PC-9 (cell line): ENCODE measurements around the gene STX1A. TPM values are rescaled to one million over a fixed set of nuclear protein-coding genes. Genes with fewer than 3 reads are reported as not detected.
A peak's percentile ranks its signal among the peaks of the same experiment; 100 is the strongest.

Source experiments
- Bru-seq: library from RNA; stranded (reverse); fragments of 400-500 nt; gene quantifications from one replicate; lab custom pipeline; 2021; lab: Mats Ljungman, UMichigan
- BruChase-seq, 2 experiments: library from RNA; stranded (reverse); fragments of 400-500 nt; gene quantifications; one replicate each; lab custom pipeline; 2021; lab: Mats Ljungman, UMichigan
- BruUV-seq: library from RNA; stranded (reverse); fragments of 400-500 nt; replicated peaks from 2 replicates; lab custom pipeline; 2021; lab: Mats Ljungman, UMichigan
- CTCF ChIA-PET: fragments of 300-600 bp; sonication (Branson Sonifier 250); formaldehyde crosslinking; loops from one replicate; lab custom pipeline; 2022; ENCODE audit warnings: antibody characterized with exemption; lab: Charles Lee
- POLR2A ChIA-PET: fragments of 300-600 bp; sonication (Branson Sonifier 250); formaldehyde crosslinking; loops from one replicate; lab custom pipeline; 2022; ENCODE audit warnings: antibody characterized with exemption; ENCODE audit not compliant: unreplicated experiment; lab: Charles Lee
- DNase-seq, 2 experiments: peaks; one replicate each; pipeline versions ENCODE4 v3.0.0 to v3.0.0-alpha.2; 2015 to 2022; ENCODE audit warnings: mixed read lengths in 1 of 2
- H2AFZ ChIP-seq: fragments of 200-600 bp; sonication (generic); 2 replicates; pipeline ENCODE4 v1.8.1; 2017; ENCODE audit warnings: antibody characterized with exemption
- H3F3A ChIP-seq: fragments of 200-600 bp; sonication (generic); 2 replicates; pipeline ENCODE4 v1.8.1; 2017; ENCODE audit warnings: antibody characterized with exemption, mild to moderate bottlenecking, low read depth; ENCODE audit not compliant: insufficient read depth
- H3K27ac ChIP-seq: fragments of 200-600 bp; sonication (generic); 2 replicates; pipeline ENCODE4 v1.6.1; 2016; ENCODE audit warnings: mixed run types
- H3K27me3 ChIP-seq: fragments of 200-600 bp; sonication (generic); 2 replicates; pipeline ENCODE4 v1.6.1; 2016; ENCODE audit warnings: low read depth, mixed run types; ENCODE audit not compliant: insufficient read depth
- H3K36me3 ChIP-seq: fragments of 200-600 bp; sonication (generic); 2 replicates; pipeline ENCODE4 v1.6.1; 2016; ENCODE audit warnings: low read depth, mixed run types
- H3K4me1 ChIP-seq: fragments of 200-600 bp; sonication (generic); replicated peaks from 2 replicates; pipeline ENCODE4 v1.6.1; 2016; ENCODE audit warnings: mixed run types; ENCODE audit not compliant: insufficient read depth
- H3K4me2 ChIP-seq: fragments of 200-600 bp; sonication (generic); 2 replicates; pipeline ENCODE4 v1.6.1; 2017; ENCODE audit warnings: mixed run types
- H3K4me3 ChIP-seq: fragments of 200-600 bp; sonication (generic); 2 replicates; pipeline ENCODE4 v1.6.1; 2016; ENCODE audit warnings: mixed run types
- H3K79me2 ChIP-seq: fragments of 200-600 bp; sonication (generic); 2 replicates; pipeline ENCODE4 v1.6.1; 2017; ENCODE audit warnings: low read depth, mixed run types
- H3K9me2 ChIP-seq: fragments of 200-600 bp; sonication (generic); 2 replicates; pipeline ENCODE4 v1.8.1; 2017; ENCODE audit warnings: mild to moderate bottlenecking; ENCODE audit not compliant: insufficient read depth
- H3K9me3 ChIP-seq: fragments of 200-600 bp; sonication (generic); 2 replicates; pipeline ENCODE4 v1.8.1; 2016; ENCODE audit warnings: low read depth; ENCODE audit not compliant: insufficient read depth
- H4K20me1 ChIP-seq: fragments of 200-600 bp; sonication (generic); 2 replicates; pipeline ENCODE4 v1.8.1; 2017; ENCODE audit not compliant: insufficient read depth
- CTCF ChIP-seq: fragments of 200-600 bp; sonication (generic); conservative IDR thresholded peaks from 2 replicates; pipeline ENCODE4 v1.6.1; 2017; ENCODE audit warnings: mixed run types, antibody characterized with exemption, mild to moderate bottlenecking, moderate library complexity
- EZH2 ChIP-seq: fragments of 200-600 bp; sonication (generic); IDR thresholded peaks from 2 replicates; pipeline ENCODE4 v1.8.0; 2017; ENCODE audit warnings: antibody characterized with exemption, low read depth
- intact Hi-C: fragments of 100-400 bp; cut with micrococcal nuclease; formaldehyde crosslinking; loops from one replicate; pipeline ENCODE4 v1.10.0; 2022; ENCODE audit not compliant: unreplicated experiment
- long read RNA-seq: library from polyadenylated mRNA; stranded (forward); transcript quantifications from one replicate; pipeline ENCODE4 v2.0.0, GENCODE V29; 2022
- total RNA-seq: library from RNA; stranded (reverse); gene quantifications from 2 replicates; pipeline ENCODE4 v1.2.3, GENCODE V29; 2021

STX1A gene
- 39.1 and 40.5 TPM in 2 replicates for total RNA-seq
- percentile 71 among the genes with signal in this experiment for Bru-seq, nascent RNA
- percentile 78 among the genes with signal in this experiment for BruChase-seq, experiment 1, labeled RNA remaining after a 2-hour chase
- BruChase-seq, experiment 2, labeled RNA remaining after a 6-hour chase: percentile 82 among the genes with signal in this experiment
- long read RNA-seq, partial matches to known transcripts: 1 of 15 reads
- long read RNA-seq, other reads (novel, unspliced or antisense): 12 of 15 reads

DNA sequence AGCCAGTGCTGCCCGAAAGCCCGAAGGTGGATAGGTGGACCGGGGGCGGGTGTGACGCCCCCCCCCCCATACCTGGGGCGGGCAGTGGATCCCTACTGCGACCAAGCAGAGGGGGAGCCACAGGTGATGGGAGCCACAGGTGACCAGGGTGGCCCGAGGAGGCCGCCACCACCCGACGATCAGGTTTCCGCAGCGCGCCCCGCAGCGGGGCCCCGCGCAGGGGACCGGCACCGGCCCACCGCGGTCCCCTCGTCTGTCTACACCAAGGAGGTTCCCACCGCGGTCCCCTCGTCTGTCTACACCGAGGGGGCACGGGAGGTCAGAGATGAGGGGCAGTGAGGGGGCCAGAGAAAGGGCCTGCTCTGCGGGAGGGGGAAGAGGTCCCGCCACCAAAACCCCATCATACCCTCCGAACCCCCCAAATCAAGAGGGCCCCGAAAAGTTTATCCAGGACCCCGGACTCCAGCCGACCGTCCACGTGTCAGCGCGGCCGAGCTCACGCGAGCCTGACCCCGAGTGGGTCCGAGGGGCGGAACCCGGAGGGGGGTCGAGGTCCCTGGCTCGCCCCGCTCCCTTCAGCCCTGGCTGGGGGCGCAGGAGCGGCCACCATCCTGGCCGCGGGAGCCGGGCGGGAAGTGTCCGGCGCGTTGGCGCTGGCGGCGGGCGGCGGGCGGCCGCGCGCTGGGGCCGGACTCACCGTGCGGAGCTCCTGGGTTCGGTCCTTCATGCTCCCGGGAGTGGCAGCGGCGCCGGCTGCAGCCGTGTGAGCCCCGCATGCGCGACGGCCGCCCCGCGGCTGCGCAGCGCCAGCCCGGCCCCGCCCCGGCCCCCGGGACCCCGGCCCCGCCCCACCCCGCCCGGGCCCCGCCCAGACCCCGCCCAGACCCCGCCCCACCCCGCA, at the start of gene STX1A:
Gene STX1A (minus strand): TSS at position 765 of the 901 bp plus-strand sequence. CDS start 38 bp downstream, at position 727.
- ChIA-PET CTCF (no interaction called here), POLR2A (interaction anchor here (0.6 kb wide), 1 partner anchor 19 kb away, joined by 5 read pairs; the partner anchor contains the start of gene ABHD11)
- intact Hi-C loops: loop anchor here (5.0 kb wide), 1 partner anchor 52 kb away; the partner anchor contains the start of gene VPS37D
- Histone ChIP-seq H3K27ac (peak within 1 kb of the TSS; percentile 86), H3K4me3 (peak within 1 kb of the TSS; percentile 82), H3K4me2 (peak within 1 kb of the TSS; percentile 89), H3F3A (peaks cover 59% of the 10 kb centered on the region), H3K36me3 (no peaks in the 10 kb centered on the region), H3K4me1 (peaks cover 54% of the 10 kb centered on the region), H3K27me3 (no peaks in the 10 kb centered on the region), H3K9me3 (no peaks in the 10 kb centered on the region), H3K9me2 (no peaks in the 10 kb centered on the region), H2AFZ (no peak within 1 kb of the TSS), H4K20me1 (peaks cover 18% of the 10 kb centered on the region), H3K79me2 (peaks cover 45% of the 10 kb centered on the region)
- BruUV-seq: no TSS peak
- TF ChIP-seq CTCF: no peak
- no peak for TF ChIP-seq EZH2
- peak in 1 of 2 experiments; percentile 83 for DNase-seq

- Histone ChIP-seq H3K4me2 (no peak overlapping the region; the same call in 1 of the 2 replicates), H3K36me3 (no peaks in the 10 kb centered on the region), H2AFZ (no peak overlapping the region), H3F3A (peaks cover 8% of the 10 kb centered on the region; the same call in 1 of the 2 replicates), H4K20me1 (no peaks in the 10 kb centered on the region), H3K27ac (no peak overlapping the region), H3K4me1 (peaks cover 10% of the 10 kb centered on the region), H3K9me3 (no peaks in the 10 kb centered on the region), H3K4me3 (no peak overlapping the region), H3K9me2 (no peaks in the 10 kb centered on the region), H3K79me2 (no peaks in the 10 kb centered on the region), H3K27me3 (no peaks in the 10 kb centered on the region)
- no peak for TF ChIP-seq EZH2
- no peak for TF ChIP-seq CTCF
- intact Hi-C loops: no loop called here
- ChIA-PET CTCF (interaction anchor here (0.5 to 0.6 kb wide), 2 partner anchors 10 to 441 kb away, joined by 3 to 5 read pairs; partner anchors contain the start of gene LAT2), POLR2A (interaction anchor here (0.6 to 1.5 kb wide), 2 partner anchors 23 to 28 kb away, joined by 3 to 5 read pairs; no protein-coding TSS in a partner anchor)
- no peak for DNase-seq
- no TSS peak for BruUV-seq
These were observed 49.4 kb upstream of the STX1A start for GRCh38 chr7:73768641-73769480.
